NCI-H1048 (cell line): Measurements from ENCODE around the gene TIGD4.

Source experiments
- DNase-seq: peaks from one replicate; lab custom pipeline; 2025; lab: John Stamatoyannopoulos, UW

Gene TIGD4

GRCh38 chr4:152719801-152720556 lies 59.6 kb downstream of the TIGD4 start:
- no peak for DNase-seq
